HepG2 (cell line): ENCODE results near the gene RDH12. TPM values are rescaled to one million over a fixed set of nuclear protein-coding genes. Genes with fewer than 3 reads are reported as not detected.
A peak's percentile ranks its signal among the peaks of the same experiment; 100 is the strongest.

Experiments used
- ARID3A ChIP-seq: IDR thresholded peaks from 2 replicates; pipeline ENCODE4 v1.6.1; 2012; ENCODE audit warnings: low read depth, low read length, improper control_type of control experiment
- ASH2L ChIP-seq: fragments of 300-600, 200-600 bp; sonication (generic); IDR thresholded peaks from 2 replicates; pipeline ENCODE4 v1.7.0; 2017; ENCODE audit warnings: low read depth, mild to moderate bottlenecking, moderate library complexity, mixed read lengths, low read length; ENCODE audit not compliant: insufficient read length
- CBX1 ChIP-seq: IDR thresholded peaks from one replicate; pipeline ENCODE4 v1.6.1; 2016; ENCODE audit warnings: antibody characterized with exemption, low read depth
- FOXO4 ChIP-seq: sonication (generic); formaldehyde crosslinking; conservative IDR thresholded peaks from 2 replicates; pipeline ENCODE4 v1.8.1; 2023; ENCODE audit warnings: missing genetic modification reagents
- KLF11 ChIP-seq: IDR thresholded peaks from 2 replicates; pipeline ENCODE4 v1.6.1; 2016; ENCODE audit warnings: missing compliant biosample characterization
- KMT2A ChIP-seq: sonication (generic); formaldehyde crosslinking; IDR thresholded peaks from 2 replicates; pipeline ENCODE4 v1.4.0; 2020; ENCODE audit warnings: missing genetic modification reagents
- MAFG ChIP-seq: sonication (generic); formaldehyde crosslinking; IDR thresholded peaks from 2 replicates; pipeline ENCODE4 v1.5.1; 2020; ENCODE audit warnings: mild to moderate bottlenecking, missing genetic modification reagents
- NCOR1 ChIP-seq: fragments of 200-600 bp; sonication (generic); IDR thresholded peaks from 2 replicates; pipeline ENCODE4 v1.7.0; 2017; ENCODE audit warnings: antibody characterized with exemption, low read length, borderline replicate concordance
- PCBP1 ChIP-seq: fragments of 200-400 bp; formaldehyde crosslinking; IDR thresholded peaks from 2 replicates; pipeline ENCODE4 v1.6.1; 2017; ENCODE audit warnings: mild to moderate bottlenecking, low read depth, low read length, borderline replicate concordance
- POGZ ChIP-seq: sonication (generic); formaldehyde crosslinking; IDR thresholded peaks from 2 replicates; pipeline ENCODE4 v1.4.0; 2020; ENCODE audit warnings: mild to moderate bottlenecking, missing genetic modification reagents
- SOX6 ChIP-seq, 2 experiments: fragments of 450-650 bp in 1 of 2; sonication (generic) in 1 of 2; formaldehyde crosslinking in 1 of 2; IDR thresholded peaks; 2 replicates each; pipeline versions ENCODE4 v1.4.0 to v1.6.1; 2017 to 2020; ENCODE audit warnings: antibody characterized with exemption in 1 of 2, mild to moderate bottlenecking in 1 of 2, missing genetic modification reagents in 1 of 2
- ZFP36L1 ChIP-seq: sonication (generic); formaldehyde crosslinking; IDR thresholded peaks from 2 replicates; pipeline ENCODE4 v1.8.0; 2022; ENCODE audit warnings: mild to moderate bottlenecking, missing genetic modification reagents, moderate library complexity
- ZFP91 ChIP-seq: sonication (generic); formaldehyde crosslinking; IDR thresholded peaks from 2 replicates; pipeline ENCODE4 v1.9.0; 2022; ENCODE audit warnings: missing genetic modification reagents, mild to moderate bottlenecking, borderline replicate concordance
- ZNF225 ChIP-seq: sonication (generic); formaldehyde crosslinking; IDR thresholded peaks from 2 replicates; pipeline ENCODE4 v1.4.0; 2020; ENCODE audit warnings: mild to moderate bottlenecking, missing genetic modification reagents
- ZNF274 ChIP-seq: sonication (generic); formaldehyde crosslinking; IDR thresholded peaks from 2 replicates; pipeline ENCODE4 v1.5.1; 2020; ENCODE audit warnings: mild to moderate bottlenecking, missing genetic modification reagents
- ZNF512B ChIP-seq: sonication (generic); formaldehyde crosslinking; IDR thresholded peaks from 2 replicates; pipeline ENCODE4 v1.5.1; 2020; ENCODE audit warnings: missing genetic modification reagents, mild to moderate bottlenecking, borderline replicate concordance
- ZNF564 ChIP-seq: sonication (generic); formaldehyde crosslinking; IDR thresholded peaks from 2 replicates; pipeline ENCODE4 v1.8.1; 2023; ENCODE audit warnings: mild to moderate bottlenecking, missing genetic modification reagents
- ZNF672 ChIP-seq: sonication (generic); formaldehyde crosslinking; IDR thresholded peaks from 2 replicates; pipeline ENCODE4 v1.8.1; 2022; ENCODE audit warnings: missing genetic modification reagents
- ZNF850 ChIP-seq: sonication (generic); formaldehyde crosslinking; conservative IDR thresholded peaks from 2 replicates; pipeline ENCODE4 v1.9.0; 2021; ENCODE audit warnings: mild to moderate bottlenecking, missing genetic modification reagents
- ZSCAN9 ChIP-seq: IDR thresholded peaks from 2 replicates; pipeline ENCODE4 v1.6.1; 2016; ENCODE audit warnings: borderline replicate concordance
- polyA plus RNA-seq, 8 experiments: library from polyadenylated mRNA; depleted of rRNA in 3 of 8; stranded (reverse) in 7 of 8; unstranded in 1 of 8; fragments of >200 nt; fragmentation: Illumina TruSeq in 4 of 8; extraction: Trizol in 4 of 8; gene quantifications; 2 replicates each; pipeline versions ENCODE4 v1.2.1 to v1.2.3, GENCODE V29; 2011 to 2016; ENCODE audit warnings: low read depth in 4 of 8, missing spikeins in 1 of 8, mixed read lengths in 1 of 8; ENCODE audit not compliant: insufficient read depth in 1 of 8
- total RNA-seq, 5 experiments: library from RNA; depleted of rRNA; stranded (reverse); fragments of >200 nt; fragmentation: Illumina TruSeq; extraction: Trizol; gene quantifications; 2 replicates each; pipeline ENCODE4 v1.2.3, GENCODE V29; 2016; ENCODE audit warnings: low read depth in 1 of 5

The RDH12 gene
- total and polyA plus RNA-seq, 2 of the 13 experiments (the other 11 are each of a cell fraction or from before 2014, with no cell fraction given): 1.6 to 2.1 TPM

GRCh38 chr14:67729072-67729885 lies 27.6 kb downstream of the RDH12 start (continued):
- no peak for TF ChIP-seq ZFP36L1 (CRISPR knock-in tag)
- TF ChIP-seq ASH2L: no peak
- no peak for TF ChIP-seq MAFG (CRISPR knock-in tag)
- TF ChIP-seq ZNF225 (CRISPR knock-in tag): peak; percentile 79; the same call in 1 of the 2 replicates
- 0 out of 2 replicates have a peak, but pooled peaks have one; percentile 93 for TF ChIP-seq FOXO4 (CRISPR knock-in tag)
- TF ChIP-seq ZNF274: peak; percentile 20; the same call in 1 of the 2 replicates
- peak; percentile 43; the same call in 1 of the 2 replicates for TF ChIP-seq POGZ (CRISPR knock-in tag)
- no peak for TF ChIP-seq SOX6 (IDR thresholded peaks at IDR 0.05)
- peak; percentile 89 for TF ChIP-seq SOX6 (CRISPR knock-in tag; IDR thresholded peaks at IDR 0.05)
- no peak for TF ChIP-seq KLF11
- no peak for TF ChIP-seq ZNF512B (CRISPR knock-in tag)
- no peak for TF ChIP-seq ARID3A
- no peak for TF ChIP-seq ZSCAN9 (CRISPR knock-in tag)
- TF ChIP-seq CBX1: peak; percentile 26
- no peak for TF ChIP-seq ZNF850 (CRISPR knock-in tag)
- TF ChIP-seq ZFP91: peak; percentile 73; the same call in 1 of the 2 replicates
- TF ChIP-seq KMT2A (CRISPR knock-in tag): peak; percentile 86
- no peak for TF ChIP-seq NCOR1
- no peak for TF ChIP-seq ZNF672 (CRISPR knock-in tag)
- TF ChIP-seq ZNF564: no peak
- TF ChIP-seq PCBP1: no peak
